HEK293 (cell line): ENCODE measurements around the gene PLEKHH2.
A peak's percentile ranks its signal among the peaks of the same experiment; 100 is the strongest.

Source experiments
- AEBP2 ChIP-seq: fragments of 450-650 bp; formaldehyde crosslinking; IDR thresholded peaks from 2 replicates; pipeline ENCODE4 v1.5.1; 2016; ENCODE audit warnings: missing biosample characterization, missing genetic modification characterization, borderline replicate concordance
- BCL6B ChIP-seq: fragments of 450-650 bp; formaldehyde crosslinking; IDR thresholded peaks from 2 replicates; pipeline ENCODE4 v1.5.1; 2017; ENCODE audit warnings: missing biosample characterization, missing genetic modification characterization
- FEZF1 ChIP-seq: fragments of 450-650 bp; formaldehyde crosslinking; IDR thresholded peaks from 2 replicates; pipeline ENCODE4 v1.5.1; 2016; ENCODE audit warnings: missing biosample characterization, missing genetic modification characterization
- GLI4 ChIP-seq: fragments of 450-650 bp; formaldehyde crosslinking; IDR thresholded peaks from 2 replicates; pipeline ENCODE4 v1.5.1; 2016; ENCODE audit warnings: missing biosample characterization, missing genetic modification characterization
- GLIS1 ChIP-seq: fragments of 450-650 bp; formaldehyde crosslinking; IDR thresholded peaks from 2 replicates; pipeline ENCODE4 v1.5.1; 2016; ENCODE audit warnings: missing biosample characterization, missing genetic modification characterization
- GLIS2 ChIP-seq: fragments of 450-650 bp; formaldehyde crosslinking; IDR thresholded peaks from 2 replicates; pipeline ENCODE4 v1.5.1; 2016; ENCODE audit warnings: missing biosample characterization, missing genetic modification characterization
- HOXD13 ChIP-seq: sonication (generic); formaldehyde crosslinking; IDR thresholded peaks from 2 replicates; pipeline ENCODE4 v1.8.0; 2022; ENCODE audit warnings: missing genetic modification reagents, borderline replicate concordance
- KLF8 ChIP-seq: fragments of 450-650 bp; formaldehyde crosslinking; IDR thresholded peaks from 2 replicates; pipeline ENCODE4 v1.5.1; 2016; ENCODE audit warnings: missing biosample characterization, missing genetic modification characterization
- PRDM6 ChIP-seq: fragments of 450-650 bp; formaldehyde crosslinking; IDR thresholded peaks from 2 replicates; pipeline ENCODE4 v1.5.1; 2017; ENCODE audit warnings: missing biosample characterization, missing genetic modification characterization
- SP3 ChIP-seq: fragments of 450-650 bp; formaldehyde crosslinking; IDR thresholded peaks from 2 replicates; pipeline ENCODE4 v1.5.1; 2016; ENCODE audit warnings: missing biosample characterization, missing genetic modification characterization
- WT1 ChIP-seq: fragments of 450-650 bp; formaldehyde crosslinking; IDR thresholded peaks from 2 replicates; pipeline ENCODE4 v1.5.1; 2016; ENCODE audit warnings: missing biosample characterization, missing genetic modification characterization
- ZBTB1 ChIP-seq: fragments of 450-650 bp; formaldehyde crosslinking; IDR thresholded peaks from 2 replicates; pipeline ENCODE4 v1.5.1; 2016; ENCODE audit warnings: missing biosample characterization, missing genetic modification characterization
- ZBTB20 ChIP-seq: fragments of 450-650 bp; formaldehyde crosslinking; IDR thresholded peaks from 2 replicates; pipeline ENCODE4 v1.5.1; 2016; ENCODE audit warnings: missing biosample characterization, missing genetic modification characterization
- ZNF133 ChIP-seq: fragments of 450-650 bp; formaldehyde crosslinking; IDR thresholded peaks from 2 replicates; pipeline ENCODE4 v1.5.1; 2016; ENCODE audit warnings: missing biosample characterization, missing genetic modification characterization
- ZNF138 ChIP-seq: fragments of 450-650 bp; formaldehyde crosslinking; IDR thresholded peaks from 2 replicates; pipeline ENCODE4 v1.5.1; 2016; ENCODE audit warnings: missing biosample characterization, missing genetic modification characterization, borderline replicate concordance
- ZNF140 ChIP-seq: fragments of 450-650 bp; formaldehyde crosslinking; IDR thresholded peaks from 2 replicates; pipeline ENCODE4 v1.5.1; 2016; ENCODE audit warnings: missing biosample characterization, missing genetic modification characterization
- ZNF157 ChIP-seq: fragments of 450-650 bp; formaldehyde crosslinking; IDR thresholded peaks from 2 replicates; pipeline ENCODE4 v1.5.1; 2016; ENCODE audit warnings: missing biosample characterization, missing genetic modification characterization
- ZNF248 ChIP-seq: fragments of 450-650 bp; formaldehyde crosslinking; IDR thresholded peaks from 2 replicates; pipeline ENCODE4 v1.5.1; 2017; ENCODE audit warnings: missing biosample characterization, missing genetic modification characterization
- ZNF274 ChIP-seq, 2 experiments: fragments of 200-500 bp in 1 of 2; fragments of 450-650 bp in 1 of 2; sonication (Bioruptor generic) in 1 of 2; formaldehyde crosslinking in 1 of 2; IDR thresholded peaks; 2 replicates each; pipeline versions ENCODE4 v1.5.1 to v1.6.1; 2014 to 2016; ENCODE audit warnings: borderline replicate concordance in 1 of 2, inconsistent platforms in 1 of 2, low read length in 1 of 2, missing biosample characterization in 1 of 2, missing genetic modification characterization in 1 of 2
- ZNF280C ChIP-seq: fragments of 450-650 bp; formaldehyde crosslinking; IDR thresholded peaks from 2 replicates; pipeline ENCODE4 v1.5.1; 2016; ENCODE audit warnings: missing biosample characterization, missing genetic modification characterization
- ZNF341 ChIP-seq: fragments of 450-650 bp; formaldehyde crosslinking; IDR thresholded peaks from 2 replicates; pipeline ENCODE4; 2016; ENCODE audit warnings: low read depth, missing biosample characterization, missing genetic modification characterization
- ZNF423 ChIP-seq: fragments of 450-650 bp; formaldehyde crosslinking; IDR thresholded peaks from 2 replicates; pipeline ENCODE4 v1.5.1; 2016; ENCODE audit warnings: missing biosample characterization, missing genetic modification characterization
- ZNF433 ChIP-seq: fragments of 450-650 bp; formaldehyde crosslinking; IDR thresholded peaks from 2 replicates; pipeline ENCODE4 v1.5.1; 2016; ENCODE audit warnings: missing biosample characterization, missing genetic modification characterization, low read depth
- ZNF645 ChIP-seq: fragments of 450-650 bp; formaldehyde crosslinking; IDR thresholded peaks from 2 replicates; pipeline ENCODE4; 2016; ENCODE audit warnings: missing biosample characterization, missing genetic modification characterization
- ZNF692 ChIP-seq: fragments of 450-650 bp; formaldehyde crosslinking; IDR thresholded peaks from 2 replicates; pipeline ENCODE4 v1.5.1; 2016; ENCODE audit warnings: missing biosample characterization, missing genetic modification characterization
- ZNF768 ChIP-seq: fragments of 450-650 bp; formaldehyde crosslinking; IDR thresholded peaks from 2 replicates; pipeline ENCODE4 v1.5.1; 2018; ENCODE audit warnings: missing biosample characterization, mild to moderate bottlenecking, missing genetic modification characterization
- ZNF776 ChIP-seq: fragments of 450-650 bp; formaldehyde crosslinking; IDR thresholded peaks from 2 replicates; pipeline ENCODE4 v1.5.0; 2017; ENCODE audit warnings: missing biosample characterization, missing genetic modification characterization, borderline replicate concordance
- ZNF830 ChIP-seq: fragments of 450-650 bp; IDR thresholded peaks from 2 replicates; pipeline ENCODE4 v1.5.0; 2018; ENCODE audit warnings: missing biosample characterization, missing genetic modification characterization, low read depth, mild to moderate bottlenecking, moderate library complexity
- ZSCAN4 ChIP-seq: fragments of 450-650 bp; formaldehyde crosslinking; IDR thresholded peaks from 2 replicates; pipeline ENCODE4 v1.5.1; 2017; ENCODE audit warnings: missing biosample characterization, missing genetic modification characterization

Gene PLEKHH2

GRCh38 chr2:43637030-43637803, at the start of gene PLEKHH2 (continued):
- no peak for TF ChIP-seq PRDM6
- peak; percentile 88 for TF ChIP-seq GLIS2 (tag by site-specific recombination)
- no peak for TF ChIP-seq ZNF140 (tag by site-specific recombination)
- peak; percentile 95 for TF ChIP-seq SP3 (tag by site-specific recombination)
- no peak for TF ChIP-seq ZNF645 (tag by site-specific recombination)
- TF ChIP-seq ZNF768 (tag by site-specific recombination) = no peak
- TF ChIP-seq ZNF341 = no peak
- TF ChIP-seq ZBTB1 (tag by site-specific recombination) = no peak
- no peak for TF ChIP-seq ZNF248 (tag by site-specific recombination)
- peak; percentile 62 for TF ChIP-seq GLIS1 (tag by site-specific recombination)
- no peak for TF ChIP-seq HOXD13 (CRISPR knock-in tag)
- peak; percentile 70 for TF ChIP-seq ZNF423 (tag by site-specific recombination)
- TF ChIP-seq FEZF1 = no peak
- TF ChIP-seq ZNF692 (tag by site-specific recombination) = no peak
- no peak for TF ChIP-seq BCL6B (tag by site-specific recombination)
- TF ChIP-seq ZNF776 (tag by site-specific recombination) = no peak
- TF ChIP-seq ZNF138 (tag by site-specific recombination) = no peak
- no peak for TF ChIP-seq WT1 (tag by site-specific recombination)
- no peak for TF ChIP-seq ZNF157 (tag by site-specific recombination)
- TF ChIP-seq ZNF274 (IDR thresholded peaks at IDR 0.05; ENCODE audit: low read length) = no peak
- no peak for TF ChIP-seq ZNF274 (tag by site-specific recombination; IDR thresholded peaks at IDR 0.05; ENCODE audit: borderline replicate concordance)
- TF ChIP-seq ZNF433 (tag by site-specific recombination) = no peak
- TF ChIP-seq ZBTB20 (tag by site-specific recombination) = peak; percentile 68; the same call in 1 of the 2 replicates
- no peak for TF ChIP-seq GLI4
- TF ChIP-seq KLF8 (tag by site-specific recombination) = peak; percentile 55
- no peak for TF ChIP-seq ZNF133 (tag by site-specific recombination)
- TF ChIP-seq ZSCAN4 (tag by site-specific recombination) = 0 out of 2 replicates have a peak, but pooled peaks have one; percentile 13
- no peak for TF ChIP-seq ZNF830 (tag by site-specific recombination)
- TF ChIP-seq AEBP2 = no peak
- TF ChIP-seq ZNF280C (tag by site-specific recombination) = no peak
